ENCODE results near the gene NOL3. TPM values are rescaled to one million over a fixed set of nuclear protein-coding genes. Genes with fewer than 3 reads are reported as not detected.

Gene NOL3
- total and polyA plus RNA-seq, 12 donors = 36.4 to 168 (median 110) TPM

- Histone ChIP-seq H3K4me1 (replicated peaks in 1 of 2) (peaks cover 19 to 40% of the 10 kb centered on the region in 2 donors), H3K4me3 (no peak overlapping the region), H3K36me3 (replicated peaks in 1 of 2) (no peaks in the 10 kb centered on the region), H3K27me3 (no peaks in the 10 kb centered on the region), H3K9me3 (replicated peaks in 1 of 3) (no peaks in the 10 kb centered on the region), H3K27ac (no peak overlapping the region)
- intact Hi-C loops (cut with DNase I) = no loop called here
- WGBS, 4 donors = 87 to 91% (median 88%) methylated on average over 9 to 26 of the region's 26 CpGs
- DNase-seq = no peak
- TF ChIP-seq CTCF (IDR thresholded peaks at IDR 0.05) = no peak
- no peak for TF ChIP-seq POLR2A (IDR thresholded peaks at IDR 0.05)
These were observed 17.0 kb downstream of the NOL3 start for GRCh38 chr16:67187175-67187890.

DNA sequence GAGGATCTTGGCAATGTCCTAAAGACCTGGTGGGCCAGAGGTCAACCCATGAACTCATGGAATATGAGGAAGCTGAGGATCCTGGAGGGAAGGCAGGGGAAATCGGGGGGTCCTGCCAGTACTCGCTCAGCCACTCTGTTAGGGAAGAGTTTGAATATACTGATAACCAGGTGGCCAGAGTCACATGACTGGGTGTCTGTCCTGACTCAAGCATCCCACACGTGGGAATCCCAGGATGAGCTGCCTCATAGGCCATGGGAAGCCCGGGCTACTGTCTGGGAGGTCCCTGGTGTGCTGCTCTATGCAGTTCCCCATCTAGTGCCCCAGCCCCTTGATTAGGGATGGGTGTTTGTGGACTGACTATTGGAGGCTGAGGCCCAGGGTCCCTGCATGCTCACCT is 18.0 kb downstream of the NOL3 start:
- Histone ChIP-seq H3K9me3 (replicated peaks in 1 of 3) (no peaks in the 10 kb centered on the region), H3K4me3 (no peak overlapping the region), H3K36me3 (replicated peaks in 1 of 2) (no peaks in the 10 kb centered on the region), H3K4me1 (replicated peaks in 1 of 2) (peaks cover 23 to 40% of the 10 kb centered on the region in 2 donors), H3K27me3 (no peaks in the 10 kb centered on the region), H3K27ac (no peak overlapping the region)
- no peak for DNase-seq
- TF ChIP-seq POLR2A (IDR thresholded peaks at IDR 0.05) (no peak), CTCF (IDR thresholded peaks at IDR 0.05) (no peak)
- intact Hi-C loops (cut with DNase I) = no loop called here
- WGBS, 4 donors = 71 to 84% (median 80%) methylated on average over 4 of the region's 4 CpGs

DNA sequence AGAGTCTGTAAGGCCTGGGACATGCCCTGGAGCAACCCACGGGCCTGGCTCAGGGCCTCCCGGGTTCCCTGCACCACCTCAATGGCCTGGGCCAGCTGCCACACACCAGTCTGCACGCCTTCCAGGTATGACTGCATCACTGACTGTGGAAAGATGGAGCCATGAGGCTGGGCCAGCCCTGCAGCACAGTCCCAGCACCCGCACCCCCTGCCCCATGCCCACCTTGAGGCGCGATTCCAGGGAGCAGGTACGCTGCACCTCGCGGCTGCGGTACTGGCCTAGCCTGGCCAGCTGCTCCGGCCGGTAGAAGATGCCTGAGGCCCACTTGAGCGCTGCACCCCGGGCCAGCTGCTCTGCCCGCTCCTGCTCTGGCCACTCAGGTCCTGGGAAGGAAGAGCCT is 18.5 kb downstream of the NOL3 start:
- no peak for DNase-seq
- Histone ChIP-seq H3K4me3 (no peak overlapping the region), H3K9me3 (replicated peaks in 1 of 3) (no peaks in the 10 kb centered on the region), H3K4me1 (replicated peaks in 1 of 2) (peaks cover 25 to 44% of the 10 kb centered on the region in 2 donors), H3K27ac (no peak overlapping the region), H3K27me3 (no peaks in the 10 kb centered on the region), H3K36me3 (replicated peaks in 1 of 2) (peaks cover 0 to 4% of the 10 kb centered on the region in 2 donors)
- no peak for TF ChIP-seq POLR2A (IDR thresholded peaks at IDR 0.05)
- TF ChIP-seq CTCF (IDR thresholded peaks at IDR 0.05) = no peak
- 60 to 96% (median 92%) methylated on average over 1 to 15 of the region's 15 CpGs for WGBS, 4 donors
- intact Hi-C loops (cut with DNase I) = no loop called here

- no peak for TF ChIP-seq CTCF (IDR thresholded peaks at IDR 0.05)
- no peak for TF ChIP-seq POLR2A (IDR thresholded peaks at IDR 0.05)
- Histone ChIP-seq H3K36me3 (replicated peaks in 1 of 2) (peaks cover 0 to 17% of the 10 kb centered on the region in 2 donors), H3K27me3 (no peaks in the 10 kb centered on the region), H3K4me3 (peak within 1 kb of the TSS in 1 of 4 donors; percentile 19), H3K27ac (peak within 1 kb of the TSS in 1 of 5 donors; percentile 57), H3K9me3 (replicated peaks in 1 of 3) (no peaks in the 10 kb centered on the region), H3K4me1 (replicated peaks in 1 of 2) (peaks cover 16 to 37% of the 10 kb centered on the region in 2 donors)
- no peak for DNase-seq
- 21 to 75% (median 35%) methylated on average over 1 to 6 of the region's 6 CpGs for WGBS, 4 donors
- intact Hi-C loops (cut with DNase I) = no loop called here
These were observed 19.7 kb downstream of the NOL3 start, which contains the start of gene EXOC3L1 for GRCh38 chr16:67190041-67190440. Gene EXOC3L1, minus strand, starts transcription at chr16:67190136. Its CDS starts 460 bp downstream, at chr16:67189676.
